HG03520 (cell line): ENCODE results near the gene PPP2R2C.

ENCODE experiments used
- ATAC-seq: cut with Tn5 transposase; IDR thresholded peaks from one replicate; pipeline ENCODE4 v1.9.1; 2021; ENCODE audit warnings: mild to moderate bottlenecking, moderate library complexity; ENCODE audit not compliant: unreplicated experiment

PPP2R2C gene

GRCh38 chr4:6367371-6367851 is 105.0 kb downstream of the PPP2R2C start:
- ATAC-seq: no peak

- ATAC-seq: no peak
Observed at GRCh38 chr4:6366581-6366980, 105.8 kb downstream of the PPP2R2C start.

- ATAC-seq: no peak
Observed at GRCh38 chr4:6365545-6366086, 106.8 kb downstream of the PPP2R2C start.

GRCh38 chr4:6364581-6364980 is 107.8 kb downstream of the PPP2R2C start:
- no peak for ATAC-seq

GRCh38 chr4:6364146-6364545 is 108.3 kb downstream of the PPP2R2C start:
- ATAC-seq: no peak

GRCh38 chr4:6362896-6363295 is 109.5 kb downstream of the PPP2R2C start:
- ATAC-seq: no peak

DNA sequence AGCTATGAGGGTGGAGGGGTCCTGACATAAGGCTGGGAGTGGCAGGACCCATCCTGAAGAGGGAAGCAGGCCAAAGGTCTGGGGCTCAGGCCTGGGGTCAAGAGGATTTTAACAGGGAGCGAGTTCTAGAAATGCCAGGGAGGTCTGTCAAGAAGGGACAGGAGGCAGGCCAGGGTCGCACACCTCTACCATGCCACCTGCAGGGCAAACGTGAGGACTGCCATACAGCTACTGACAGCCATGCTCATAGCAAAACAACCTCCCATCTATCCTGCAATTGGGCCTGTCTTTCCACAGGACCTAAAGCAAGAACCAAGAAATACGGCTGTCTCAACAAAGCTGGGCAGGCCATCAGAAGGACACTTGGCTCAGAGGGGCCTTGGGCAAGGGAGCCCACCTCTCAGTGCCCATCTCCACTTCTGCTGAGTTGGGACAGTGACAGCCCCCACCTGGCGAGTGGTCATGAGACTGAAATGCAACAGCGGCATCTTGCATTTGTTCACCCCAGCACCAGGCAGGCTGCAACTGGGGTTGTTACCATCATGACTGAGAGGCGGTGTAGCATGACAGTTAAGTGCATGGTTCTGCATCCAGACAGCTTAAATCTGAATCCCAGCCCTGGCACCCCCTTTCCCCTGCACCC is 110.0 kb downstream of the PPP2R2C start:
- no peak for ATAC-seq

GRCh38 chr4:6361076-6361784 is 111.2 kb downstream of the PPP2R2C start:
- ATAC-seq: no peak

DNA sequence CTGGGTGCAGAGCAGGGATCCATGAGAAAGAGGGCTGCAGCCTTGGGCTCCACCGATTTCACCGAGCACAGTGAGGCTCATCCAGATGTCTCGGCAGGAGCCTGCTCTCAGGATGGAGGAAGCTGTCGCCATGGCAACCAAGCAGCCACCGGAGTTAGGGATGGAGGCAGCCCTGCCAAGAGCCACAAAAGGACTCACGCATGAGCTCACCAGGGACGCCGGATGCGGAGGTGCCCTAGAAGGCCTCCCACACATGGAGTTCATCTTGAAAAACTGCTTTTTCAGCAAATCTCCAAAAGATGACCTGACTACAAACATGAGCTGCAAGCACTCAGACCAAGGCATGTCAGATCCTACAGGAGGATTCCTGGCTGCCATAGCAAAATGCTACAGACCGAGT is 112.0 kb downstream of the PPP2R2C start:
- ATAC-seq: no peak

DNA sequence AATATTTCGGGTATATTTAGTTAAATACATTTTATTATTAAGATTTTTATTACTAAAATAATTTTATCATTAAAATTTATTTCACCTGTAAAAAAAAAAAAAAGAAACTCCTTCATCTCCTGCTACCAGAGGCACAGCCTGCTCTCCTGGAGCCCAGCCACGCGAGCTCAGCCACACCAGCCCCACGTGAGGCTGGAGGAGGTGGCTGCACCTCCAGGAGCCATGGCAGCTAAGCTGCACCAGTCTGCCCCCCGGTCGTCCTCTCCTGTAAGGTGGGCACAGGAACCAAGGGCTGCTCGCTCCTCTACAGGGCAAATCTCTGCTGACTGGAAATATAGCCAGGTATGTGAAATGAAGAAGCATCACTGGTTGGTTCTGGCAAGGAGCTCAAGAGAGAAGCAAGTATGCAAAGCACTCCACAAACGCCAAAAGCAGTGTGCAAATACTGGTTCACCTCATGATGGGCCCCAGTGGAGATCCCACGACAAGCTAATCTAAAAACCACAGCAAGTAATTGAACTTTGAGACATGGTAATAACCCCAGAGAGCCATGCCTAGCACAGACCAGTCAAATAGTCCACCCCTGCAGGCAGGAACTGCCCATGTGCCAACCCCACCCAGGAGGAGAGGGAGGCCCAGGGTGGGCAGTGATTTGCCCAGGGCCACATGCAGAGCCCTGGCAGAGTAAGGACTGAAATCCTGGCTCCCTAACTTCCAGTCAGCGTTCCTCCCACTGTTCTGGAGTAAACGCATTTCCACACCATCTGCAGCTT is 112.7 kb downstream of the PPP2R2C start:
- ATAC-seq: no peak

- ATAC-seq: no peak
Observed at GRCh38 chr4:6357476-6357875, 114.9 kb downstream of the PPP2R2C start.

GRCh38 chr4:6356076-6356560 is 116.3 kb downstream of the PPP2R2C start:
- no peak for ATAC-seq

GRCh38 chr4:6355052-6355451 is 117.4 kb downstream of the PPP2R2C start:
- no peak for ATAC-seq

DNA sequence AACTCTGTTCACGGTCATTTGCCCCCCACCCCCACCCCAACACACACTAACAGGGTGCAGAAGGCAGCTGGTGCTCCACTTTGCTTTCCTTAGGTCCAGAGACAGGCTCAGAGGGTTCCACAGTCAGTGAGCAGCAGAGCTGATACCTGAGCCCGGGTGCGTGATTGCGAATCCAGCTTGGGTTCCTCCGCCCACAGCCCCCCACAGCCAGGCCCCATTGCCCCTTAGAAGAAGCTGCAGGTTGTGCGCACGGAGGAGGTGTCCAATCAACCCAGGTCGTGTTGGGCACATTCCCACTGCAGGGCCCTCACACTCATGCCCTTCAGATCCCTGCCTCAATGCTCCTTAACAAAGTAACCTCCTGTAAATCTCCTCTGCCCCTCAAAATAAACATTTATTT is 117.8 kb downstream of the PPP2R2C start:
- ATAC-seq: no peak

GRCh38 chr4:6354119-6354518 is 118.3 kb downstream of the PPP2R2C start:
- ATAC-seq: no peak

GRCh38 chr4:6352031-6352692 is 120.3 kb downstream of the PPP2R2C start:
- no peak for ATAC-seq

GRCh38 chr4:6351246-6352000 is 121.0 kb downstream of the PPP2R2C start:
- no peak for ATAC-seq

- no peak for ATAC-seq
Observed at GRCh38 chr4:6350646-6351045, 121.8 kb downstream of the PPP2R2C start.

GRCh38 chr4:6349896-6350603 is 122.4 kb downstream of the PPP2R2C start:
- no peak for ATAC-seq
